Muscle layer of colon (tissue), 2 donors: ENCODE results near the gene MRGPRF.
A peak's percentile ranks its signal among the peaks of the same experiment; 100 is the strongest.

Source experiments
- H3K27ac ChIP-seq: one replicate; pipeline ENCODE4 v1.7.0; 2013; ENCODE audit warnings: low read depth, mild to moderate bottlenecking, low read length, moderate library complexity
- H3K27me3 ChIP-seq, 2 donors: one replicate each; pipeline ENCODE4 v1.7.0; 2013; ENCODE audit warnings: low read length in 2 of 2, mild to moderate bottlenecking in 2 of 2; ENCODE audit not compliant: insufficient read depth in 2 of 2, control insufficient read depth in 1 of 2
- H3K36me3 ChIP-seq: one replicate; pipeline ENCODE4 v1.7.0; 2013; ENCODE audit warnings: mild to moderate bottlenecking, low read length; ENCODE audit not compliant: insufficient read depth
- H3K4me1 ChIP-seq: one replicate; pipeline ENCODE4 v1.7.0; 2013; ENCODE audit warnings: mild to moderate bottlenecking, low read length; ENCODE audit not compliant: insufficient read depth
- H3K4me3 ChIP-seq, 2 donors: one replicate each; pipeline ENCODE4 v1.7.0; 2013; ENCODE audit warnings: low read length in 2 of 2, low read depth in 1 of 2, mild to moderate bottlenecking in 1 of 2, moderate library complexity in 1 of 2
- H3K9ac ChIP-seq: one replicate; pipeline ENCODE4 v1.7.0; 2013; ENCODE audit warnings: low read length
- H3K9me3 ChIP-seq: one replicate; pipeline ENCODE4 v1.7.0; 2013; ENCODE audit warnings: mild to moderate bottlenecking, low read length
- donor health status: abdominal sarcoma.
- donor health status: Adenocarcinoma of cecum.

MRGPRF gene

GRCh38 chr11:69048031-69048693 lies 35.1 kb upstream of the MRGPRF start:
- H3K9ac ChIP-seq: peak overlapping the region; percentile 78
- H3K27ac ChIP-seq: peak overlapping the region; percentile 94

GRCh38 chr11:69044111-69045013 lies 31.3 kb upstream of the MRGPRF start:
- Histone ChIP-seq H3K4me3 (no peak overlapping the region), H3K27me3 (no peaks in the 10 kb centered on the region), H3K27ac (peak overlapping the region; percentile 52), H3K4me1 (peaks cover 22% of the 10 kb centered on the region), H3K9ac (no peak overlapping the region), H3K9me3 (no peaks in the 10 kb centered on the region), H3K36me3 (no peaks in the 10 kb centered on the region)

More at GRCh38 chr11:69048031-69048693, 35.1 kb upstream of the MRGPRF start:
- Histone ChIP-seq H3K9me3 (no peaks in the 10 kb centered on the region), H3K27me3 (no peaks in the 10 kb centered on the region), H3K4me1 (peaks cover 57% of the 10 kb centered on the region), H3K36me3 (peaks cover 4% of the 10 kb centered on the region), H3K4me3 (peak overlapping the region in 1 of 2 donors; percentile 78)

DNA sequence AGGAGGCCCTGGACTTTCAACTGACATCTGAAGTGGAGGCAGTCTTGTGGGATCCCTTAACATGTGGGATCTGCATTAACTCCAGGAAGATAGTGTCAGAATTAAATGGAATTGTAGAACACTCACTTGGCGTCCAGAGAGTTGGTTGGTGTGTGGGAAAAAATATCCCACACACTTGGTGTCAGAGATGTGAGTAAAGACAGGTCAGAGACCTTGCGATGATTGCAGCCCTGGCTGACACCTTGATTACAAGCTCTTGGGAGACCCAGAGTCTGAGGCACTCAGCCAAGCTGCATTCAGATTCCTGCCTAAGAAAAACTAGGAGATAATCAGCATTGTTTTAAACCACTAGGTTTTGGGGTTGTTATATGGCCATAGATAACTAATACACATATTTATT lies 28.5 kb upstream of the MRGPRF start:
- Histone ChIP-seq H3K27ac (no peak overlapping the region), H3K27me3 (no peaks in the 10 kb centered on the region)

GRCh38 chr11:69040581-69041260 lies 27.7 kb upstream of the MRGPRF start:
- Histone ChIP-seq H3K9ac (no peak overlapping the region), H3K4me1 (peaks cover 27% of the 10 kb centered on the region), H3K27me3 (no peaks in the 10 kb centered on the region), H3K36me3 (no peaks in the 10 kb centered on the region), H3K9me3 (no peaks in the 10 kb centered on the region), H3K27ac (no peak overlapping the region), H3K4me3 (no peak overlapping the region)

More for the DNA sequence above, 28.5 kb upstream of the MRGPRF start:
- Histone ChIP-seq H3K9ac (no peak overlapping the region), H3K4me1 (peaks cover 19% of the 10 kb centered on the region), H3K4me3 (no peak overlapping the region), H3K9me3 (no peaks in the 10 kb centered on the region), H3K36me3 (no peaks in the 10 kb centered on the region)

GRCh38 chr11:69040051-69040450 lies 27.0 kb upstream of the MRGPRF start:
- peaks cover 29% of the 10 kb centered on the region for H3K4me1 ChIP-seq
- H3K27me3 ChIP-seq: no peaks in the 10 kb centered on the region
- H3K4me3 ChIP-seq: no peak overlapping the region
- H3K27ac ChIP-seq: no peak overlapping the region
- H3K36me3 ChIP-seq: no peaks in the 10 kb centered on the region
- no peak overlapping the region for H3K9ac ChIP-seq
- H3K9me3 ChIP-seq: no peaks in the 10 kb centered on the region

DNA sequence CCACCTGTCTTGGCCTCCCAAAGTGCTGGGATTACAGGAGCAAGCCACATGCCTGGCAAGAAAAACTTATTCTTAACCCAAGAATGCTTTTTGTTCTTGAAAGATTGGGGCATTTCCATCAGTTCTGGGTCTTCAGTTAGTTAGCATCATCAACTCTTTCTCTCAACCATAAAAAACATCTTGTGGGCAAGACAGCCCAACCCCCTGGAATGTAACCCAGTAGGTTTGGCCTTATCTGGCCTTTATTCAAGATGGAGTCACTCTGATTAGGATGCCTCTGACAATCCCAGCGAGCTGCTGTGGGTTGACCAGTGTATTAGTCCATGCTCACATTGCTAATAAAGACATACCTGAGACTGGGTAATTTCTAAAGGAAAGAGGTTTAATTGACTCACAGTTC lies 26.5 kb upstream of the MRGPRF start:
- no peak overlapping the region for H3K9ac ChIP-seq
- H3K4me1 ChIP-seq: peaks cover 25% of the 10 kb centered on the region
- no peak overlapping the region for H3K27ac ChIP-seq
- no peaks in the 10 kb centered on the region for H3K36me3 ChIP-seq
- H3K27me3 ChIP-seq: no peaks in the 10 kb centered on the region
- H3K4me3 ChIP-seq: no peak overlapping the region
- no peaks in the 10 kb centered on the region for H3K9me3 ChIP-seq

DNA sequence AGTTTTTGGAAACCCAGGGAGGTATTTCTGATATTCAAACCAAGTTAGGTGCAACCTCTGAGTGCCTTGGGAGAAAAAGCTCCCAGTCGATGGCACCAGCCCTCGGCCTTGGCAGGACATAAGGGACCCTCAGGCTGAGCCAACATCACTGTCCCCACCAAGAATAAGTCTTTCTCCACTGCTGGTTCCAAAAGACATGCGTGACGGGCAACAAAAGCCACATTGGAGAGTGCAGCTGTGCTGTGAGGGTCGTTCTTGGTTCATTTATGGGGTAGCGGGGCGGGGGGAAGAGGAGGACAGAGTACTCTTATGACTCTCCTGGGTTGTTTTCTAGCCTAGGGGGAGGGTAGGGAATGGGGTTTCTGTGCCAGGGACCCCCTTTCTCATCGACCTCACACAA lies 24.5 kb upstream of the MRGPRF start:
- no peaks in the 10 kb centered on the region for H3K36me3 ChIP-seq
- H3K4me3 ChIP-seq: no peak overlapping the region
- no peaks in the 10 kb centered on the region for H3K9me3 ChIP-seq
- no peak overlapping the region for H3K27ac ChIP-seq
- H3K27me3 ChIP-seq: no peaks in the 10 kb centered on the region
- H3K4me1 ChIP-seq: peaks cover 14% of the 10 kb centered on the region
- no peak overlapping the region for H3K9ac ChIP-seq

- no peaks in the 10 kb centered on the region for H3K27me3 ChIP-seq
- no peaks in the 10 kb centered on the region for H3K9me3 ChIP-seq
- H3K9ac ChIP-seq: no peak overlapping the region
- H3K36me3 ChIP-seq: no peaks in the 10 kb centered on the region
- peaks cover 14% of the 10 kb centered on the region for H3K4me1 ChIP-seq
- H3K27ac ChIP-seq: no peak overlapping the region
- no peak overlapping the region for H3K4me3 ChIP-seq
Observed at GRCh38 chr11:69037074-69037473, 24.0 kb upstream of the MRGPRF start.

- no peak overlapping the region for H3K9ac ChIP-seq
- peaks cover 14% of the 10 kb centered on the region for H3K4me1 ChIP-seq
- no peaks in the 10 kb centered on the region for H3K36me3 ChIP-seq
- H3K9me3 ChIP-seq: no peaks in the 10 kb centered on the region
- H3K27ac ChIP-seq: no peak overlapping the region
- no peaks in the 10 kb centered on the region for H3K27me3 ChIP-seq
- no peak overlapping the region for H3K4me3 ChIP-seq
Observed at GRCh38 chr11:69035946-69036340, 22.9 kb upstream of the MRGPRF start.

DNA sequence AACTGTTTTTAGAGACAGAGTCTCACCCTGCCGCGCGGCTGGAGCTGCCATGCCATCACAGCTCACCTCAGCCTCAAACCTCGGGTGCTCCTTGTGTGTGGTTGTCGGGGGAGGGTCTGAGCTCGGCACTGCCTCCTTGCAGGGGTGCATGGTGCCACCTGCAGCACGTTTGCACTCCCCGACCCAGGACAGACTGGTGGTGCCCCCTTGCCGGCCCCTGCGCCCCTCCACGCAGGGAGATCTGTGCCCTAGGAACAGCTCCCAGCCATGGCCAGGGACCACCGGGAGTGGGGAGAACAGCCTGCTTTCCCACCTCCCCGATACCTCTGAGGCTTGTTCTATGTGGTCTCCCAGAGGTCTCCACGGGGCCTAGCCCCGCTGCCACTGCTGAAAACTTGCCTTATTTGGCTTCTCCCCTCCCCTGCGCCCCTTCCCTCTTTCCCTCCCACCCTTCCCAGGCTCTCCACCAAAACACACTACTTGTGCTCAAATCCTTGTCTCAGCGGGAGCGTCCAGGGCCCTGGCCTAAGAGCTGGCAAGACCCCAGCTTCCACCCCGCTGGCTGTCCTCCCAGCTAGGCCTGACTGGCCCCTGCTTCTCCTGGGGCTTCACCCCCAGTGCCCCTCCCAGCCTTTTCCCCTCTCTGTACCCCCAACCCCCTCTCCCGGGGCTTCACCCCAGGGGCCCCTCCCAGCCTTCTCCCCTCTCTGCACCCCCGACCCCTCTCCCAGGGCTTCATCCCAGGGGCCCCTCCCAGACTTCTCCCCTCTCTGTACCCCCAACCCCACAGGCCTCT lies 22.3 kb upstream of the MRGPRF start:
- Histone ChIP-seq H3K4me3 (no peak overlapping the region), H3K9me3 (no peaks in the 10 kb centered on the region), H3K4me1 (peaks cover 14% of the 10 kb centered on the region), H3K27me3 (no peaks in the 10 kb centered on the region), H3K27ac (no peak overlapping the region), H3K36me3 (no peaks in the 10 kb centered on the region), H3K9ac (no peak overlapping the region)
